T-helper 2 cell treated with Interferon-gamma antibody and Interleukin-4, amounts not matched to agents 100 ng/mL and 5 ng/mL, for 36 hours (primary cell): ENCODE results near the gene OR8B12. TPM values are rescaled to one million over a fixed set of nuclear protein-coding genes. Genes with fewer than 3 reads are reported as not detected.
"Not testable (repeated sequence)": the region's sequence is repeated elsewhere in the genome, so short reads cannot be mapped to it uniquely, and the experiment has no call there.

Experiments used
- intact Hi-C: fragments of 100-400 bp; cut with micrococcal nuclease; formaldehyde crosslinking; loops from one replicate; pipeline ENCODE4 v1.15.1; 2023
- total RNA-seq: library from RNA; stranded (reverse); gene quantifications from 2 replicates; pipeline ENCODE4 v1.2.3, GENCODE V29; 2022

OR8B12 gene
- total RNA-seq, 1 donor from 2014 or later = not detected

- intact Hi-C loops = no loop called here
Observed at GRCh38 chr11:124533626-124534025, 9.8 kb downstream of the OR8B12 start.

GRCh38 chr11:124520550-124520854 lies 23.0 kb downstream of the OR8B12 start:
- intact Hi-C loops = no loop called here

- intact Hi-C loops = no loop called here
Observed at GRCh38 chr11:124519850-124520549, 23.5 kb downstream of the OR8B12 start.

GRCh38 chr11:124518989-124519451 lies 24.4 kb downstream of the OR8B12 start:
- intact Hi-C loops = no loop called here

- intact Hi-C loops = no loop called here
Observed at GRCh38 chr11:124517314-124517713, 26.1 kb downstream of the OR8B12 start.

GRCh38 chr11:124514675-124515074 lies 28.8 kb downstream of the OR8B12 start:
- intact Hi-C loops = not testable (repeated sequence)

GRCh38 chr11:124514131-124514530 lies 29.3 kb downstream of the OR8B12 start:
- intact Hi-C loops = no loop called here

GRCh38 chr11:124511745-124512144 lies 31.7 kb downstream of the OR8B12 start:
- intact Hi-C loops = no loop called here

- intact Hi-C loops = no loop called here
Observed at GRCh38 chr11:124510279-124510678, 33.2 kb downstream of the OR8B12 start.

- intact Hi-C loops = no loop called here
Observed at GRCh38 chr11:124499711-124500110, 43.7 kb downstream of the OR8B12 start.

GRCh38 chr11:124493016-124493655 lies 50.3 kb downstream of the OR8B12 start:
- intact Hi-C loops = no loop called here

Other genes starting within 250 kb of the OR8B12 start
- not detected in 2 replicates for gene OR8D1, start 229.7 kb downstream of the OR8B12 start, total RNA-seq
- gene OR8D2, start 223.5 kb downstream of the OR8B12 start, total RNA-seq = not detected in 2 replicates
- not detected in 2 replicates for gene OR8B2, start 159.2 kb downstream of the OR8B12 start, total RNA-seq
- gene OR8B3, start 144.6 kb downstream of the OR8B12 start, total RNA-seq = not detected in 2 replicates
- gene OR8B4, start 118.8 kb downstream of the OR8B12 start, total RNA-seq = not detected in 2 replicates
- not detected in 2 replicates for gene OR8B8, start 98.0 kb downstream of the OR8B12 start, total RNA-seq
- gene OR8A1, start 26.3 kb upstream of the OR8B12 start, total RNA-seq = not detected in 2 replicates
- not detected in 2 replicates for gene PANX3, start 67.8 kb upstream of the OR8B12 start, total RNA-seq
- gene TBRG1, start 79.2 kb upstream of the OR8B12 start, total RNA-seq = 36.3 and 38.7 TPM in 2 replicates
- 5.2 and 5.5 TPM in 2 replicates for gene SIAE, start 130.1 kb upstream of the OR8B12 start, total RNA-seq
- gene SPA17, start 130.2 kb upstream of the OR8B12 start, total RNA-seq = 2.3 and 2.7 TPM in 2 replicates
- 5.7 and 5.8 TPM in 2 replicates for gene NRGN, start 196.3 kb upstream of the OR8B12 start, total RNA-seq
- 0.18 TPM in 1 of 2 replicates, not detected in the other for gene VSIG2, start 208.6 kb upstream of the OR8B12 start, total RNA-seq
- 0.50 and 0.73 TPM in 2 replicates for gene ESAM, start 218.6 kb upstream of the OR8B12 start, total RNA-seq